Activated CD8-positive, alpha-beta memory T cell treated with anti-CD3 and anti-CD28 coated beads, Interleukin-2, amount 10 ng/mL, durations not matched to agents 7 days and 5 days (primary cell): Measurements from ENCODE around the gene PAQR8. TPM values are rescaled to one million over a fixed set of nuclear protein-coding genes. Genes with fewer than 3 reads are reported as not detected.

Experiments used
- ATAC-seq: fragments of 150-1000 bp; cut with Tn5 transposase; one replicate; pipeline ENCODE4 v1.10.0; 2021; ENCODE audit warnings: moderate library complexity
- CTCF ChIA-PET: fragments of 350-600 bp; sonication (Branson Sonifier 250); formaldehyde crosslinking; loops from one replicate; lab custom pipeline; 2021; ENCODE audit warnings: antibody characterized with exemption; lab: Charles Lee
- DNase-seq: peaks from one replicate; pipeline ENCODE4 v3.0.0-alpha.2; 2020
- H3K27ac Mint-ChIP-seq: one replicate; pipeline ENCODE4 v1.8.0; 2021; ENCODE audit warnings: mild to moderate bottlenecking, mixed read lengths
- H3K27me3 Mint-ChIP-seq: one replicate; pipeline ENCODE4 v1.8.0; 2021; ENCODE audit warnings: mixed read lengths
- H3K36me3 Mint-ChIP-seq: one replicate; pipeline ENCODE4 v1.8.0; 2021; ENCODE audit warnings: mild to moderate bottlenecking, mixed read lengths
- H3K4me1 Mint-ChIP-seq: one replicate; pipeline ENCODE4 v1.8.0; 2021; ENCODE audit warnings: mixed read lengths
- H3K4me3 Mint-ChIP-seq: one replicate; pipeline ENCODE4 v1.8.0; 2021; ENCODE audit warnings: mild to moderate bottlenecking, moderate library complexity, mixed read lengths
- H3K9me3 Mint-ChIP-seq: one replicate; pipeline ENCODE4 v1.8.0; 2022; ENCODE audit warnings: low read depth, mixed read lengths
- total RNA-seq, 2 experiments: library from RNA; stranded (reverse); gene quantifications; one replicate each; pipeline ENCODE4 v1.2.3, GENCODE V29; 2021

PAQR8 gene
- total RNA-seq, 2 experiments from 2014 or later: 12.1 to 12.5 TPM

- Mint-ChIP-seq H3K4me3 (no peak overlapping the region), H3K36me3 (no peaks in the 10 kb centered on the region), H3K27me3 (no peaks in the 10 kb centered on the region), H3K27ac (no peak overlapping the region), H3K4me1 (peaks cover 10% of the 10 kb centered on the region), H3K9me3 (no peaks in the 10 kb centered on the region)
- DNase-seq (no peak), ATAC-seq (no peak)
- CTCF ChIA-PET: interaction anchor here (0.6 kb wide), 1 partner anchor 1299 kb away, joined by 3 read pairs; no protein-coding TSS in a partner anchor
Observed at GRCh38 chr6:52410979-52411378, 49.0 kb downstream of the PAQR8 start.

- CTCF ChIA-PET: interaction anchor here (1.1 kb wide), 1 partner anchor 12 kb away, joined by 3 read pairs; no protein-coding TSS in a partner anchor
- H3K27me3 Mint-ChIP-seq: no peaks in the 10 kb centered on the region
- no peak overlapping the region for H3K4me3 Mint-ChIP-seq
- H3K27ac Mint-ChIP-seq: no peak overlapping the region
- no peaks in the 10 kb centered on the region for H3K9me3 Mint-ChIP-seq
- DNase-seq: no peak
- H3K36me3 Mint-ChIP-seq: no peaks in the 10 kb centered on the region
- H3K4me1 Mint-ChIP-seq: peaks cover 16% of the 10 kb centered on the region
- ATAC-seq: no peak
Observed at GRCh38 chr6:52411911-52412310, 50.0 kb downstream of the PAQR8 start.

- no peaks in the 10 kb centered on the region for H3K36me3 Mint-ChIP-seq
- H3K9me3 Mint-ChIP-seq: no peaks in the 10 kb centered on the region
- H3K4me3 Mint-ChIP-seq: no peak overlapping the region
- no peaks in the 10 kb centered on the region for H3K27me3 Mint-ChIP-seq
- CTCF ChIA-PET: interaction anchor here (1.0 to 7.0 kb wide), 13 partner anchors 10 to 253 kb away, joined by 3 to 51 read pairs (median 5); partner anchors contain the start of genes MCM3, PAQR8 and TRAM2
- DNase-seq: no peak
- ATAC-seq: no peak
- peaks cover 23% of the 10 kb centered on the region for H3K4me1 Mint-ChIP-seq
- H3K27ac Mint-ChIP-seq: no peak overlapping the region
Observed at GRCh38 chr6:52415333-52415732, 53.4 kb downstream of the PAQR8 start.

- no peak for DNase-seq
- H3K27me3 Mint-ChIP-seq: no peaks in the 10 kb centered on the region
- ATAC-seq: no peak
- CTCF ChIA-PET: interaction anchor here (0.6 to 7.0 kb wide), 17 partner anchors 9 to 579 kb away, joined by 3 to 51 read pairs (median 5); partner anchors contain the start of genes GSTA4, MCM3, PAQR8 and TRAM2
- H3K4me3 Mint-ChIP-seq: no peak overlapping the region
- peaks cover 23% of the 10 kb centered on the region for H3K4me1 Mint-ChIP-seq
- H3K27ac Mint-ChIP-seq: no peak overlapping the region
- no peaks in the 10 kb centered on the region for H3K9me3 Mint-ChIP-seq
- H3K36me3 Mint-ChIP-seq: no peaks in the 10 kb centered on the region
Observed at GRCh38 chr6:52415917-52416628, 54.1 kb downstream of the PAQR8 start.

GRCh38 chr6:52416629-52417151 is 54.7 kb downstream of the PAQR8 start:
- Mint-ChIP-seq H3K4me1 (peaks cover 23% of the 10 kb centered on the region), H3K27me3 (no peaks in the 10 kb centered on the region), H3K4me3 (no peak overlapping the region), H3K9me3 (no peaks in the 10 kb centered on the region), H3K27ac (no peak overlapping the region), H3K36me3 (no peaks in the 10 kb centered on the region)
- DNase-seq (no peak), ATAC-seq (no peak)
- CTCF ChIA-PET: interaction anchor here (0.8 to 7.0 kb wide), 15 partner anchors 9 to 579 kb away, joined by 3 to 51 read pairs (median 6); partner anchors contain the start of genes GSTA4, MCM3 and PAQR8

- H3K9me3 Mint-ChIP-seq: no peaks in the 10 kb centered on the region
- no peak overlapping the region for H3K27ac Mint-ChIP-seq
- H3K4me3 Mint-ChIP-seq: no peak overlapping the region
- no peaks in the 10 kb centered on the region for H3K27me3 Mint-ChIP-seq
- no peak for DNase-seq
- CTCF ChIA-PET: interaction anchor here (0.7 to 7.0 kb wide), 12 partner anchors 9 to 245 kb away, joined by 3 to 51 read pairs (median 5); partner anchors contain the start of genes MCM3 and PAQR8
- no peaks in the 10 kb centered on the region for H3K36me3 Mint-ChIP-seq
- no peak for ATAC-seq
- H3K4me1 Mint-ChIP-seq: peaks cover 23% of the 10 kb centered on the region
Observed at GRCh38 chr6:52417675-52418111, 55.7 kb downstream of the PAQR8 start.

- Mint-ChIP-seq H3K4me3 (no peak overlapping the region), H3K27ac (no peak overlapping the region), H3K4me1 (peaks cover 23% of the 10 kb centered on the region), H3K36me3 (no peaks in the 10 kb centered on the region), H3K27me3 (no peaks in the 10 kb centered on the region), H3K9me3 (no peaks in the 10 kb centered on the region)
- no peak for ATAC-seq
- CTCF ChIA-PET: interaction anchor here (0.7 to 7.0 kb wide), 11 partner anchors 8 to 246 kb away, joined by 3 to 51 read pairs (median 4); no protein-coding TSS in a partner anchor
- no peak for DNase-seq
Observed at GRCh38 chr6:52418606-52419005, 56.7 kb downstream of the PAQR8 start.

- CTCF ChIA-PET: interaction anchor here (0.6 to 7.0 kb wide), 13 partner anchors 11 to 251 kb away, joined by 3 to 51 read pairs (median 3); partner anchors contain the start of genes MCM3, PAQR8 and TMEM14A
- Mint-ChIP-seq H3K27ac (no peak within 1 kb of the TSS), H3K4me1 (peaks cover 20% of the 10 kb centered on the region), H3K36me3 (no peaks in the 10 kb centered on the region), H3K27me3 (no peaks in the 10 kb centered on the region), H3K4me3 (no peak within 1 kb of the TSS), H3K9me3 (no peaks in the 10 kb centered on the region)
- ATAC-seq (peak; percentile 90), DNase-seq (peak; percentile 98)
Observed at GRCh38 chr6:52419809-52420667, 58.1 kb downstream of the PAQR8 start, which contains the start of gene EFHC1. TSS of gene EFHC1 (plus strand) at chr6:52420342. CDS start at chr6:52420411, 69 bp downstream.

- ATAC-seq (peak; percentile 0), DNase-seq (no peak)
- Mint-ChIP-seq H3K27me3 (no peaks in the 10 kb centered on the region), H3K27ac (no peak overlapping the region), H3K4me3 (no peak overlapping the region), H3K9me3 (no peaks in the 10 kb centered on the region), H3K36me3 (no peaks in the 10 kb centered on the region), H3K4me1 (peaks cover 13% of the 10 kb centered on the region)
- CTCF ChIA-PET: interaction anchor here (0.9 to 7.0 kb wide), 7 partner anchors 10 to 251 kb away, joined by 3 to 51 read pairs (median 4); partner anchors contain the start of gene TMEM14A
Observed at GRCh38 chr6:52420668-52421358, 58.9 kb downstream of the PAQR8 start.

GRCh38 chr6:52422156-52422555 is 60.2 kb downstream of the PAQR8 start:
- Mint-ChIP-seq H3K27me3 (no peaks in the 10 kb centered on the region), H3K36me3 (no peaks in the 10 kb centered on the region), H3K4me1 (peaks cover 7% of the 10 kb centered on the region), H3K9me3 (no peaks in the 10 kb centered on the region), H3K4me3 (no peak overlapping the region), H3K27ac (no peak overlapping the region)
- DNase-seq (no peak), ATAC-seq (no peak)
- CTCF ChIA-PET: interaction anchor here (1.4 to 2.2 kb wide), 3 partner anchors 14 to 229 kb away, joined by 4 to 6 read pairs (median 5); no protein-coding TSS in a partner anchor

GRCh38 chr6:52423448-52423847 is 61.5 kb downstream of the PAQR8 start:
- DNase-seq (no peak), ATAC-seq (no peak)
- H3K4me3 Mint-ChIP-seq: no peak overlapping the region
- peaks cover 7% of the 10 kb centered on the region for H3K4me1 Mint-ChIP-seq
- no peak overlapping the region for H3K27ac Mint-ChIP-seq
- H3K9me3 Mint-ChIP-seq: no peaks in the 10 kb centered on the region
- CTCF ChIA-PET: no interaction called here
- no peaks in the 10 kb centered on the region for H3K27me3 Mint-ChIP-seq
- no peaks in the 10 kb centered on the region for H3K36me3 Mint-ChIP-seq

GRCh38 chr6:52423971-52424381 is 62.0 kb downstream of the PAQR8 start:
- Mint-ChIP-seq H3K27me3 (no peaks in the 10 kb centered on the region), H3K4me3 (no peak overlapping the region), H3K36me3 (no peaks in the 10 kb centered on the region), H3K9me3 (no peaks in the 10 kb centered on the region), H3K4me1 (peaks cover 7% of the 10 kb centered on the region), H3K27ac (no peak overlapping the region)
- ATAC-seq (no peak), DNase-seq (no peak)
- CTCF ChIA-PET: no interaction called here
